ENCODE results near the gene TMEM150B. TPM values are rescaled to one million over a fixed set of nuclear protein-coding genes. Genes with fewer than 3 reads are reported as not detected.

Gene TMEM150B
- total RNA-seq, 3 donors from 2014 or later (not counting 1 experiment from before 2014, with no cell fraction given), result 0.87 to 2.1 TPM; not detected in 1

DNA sequence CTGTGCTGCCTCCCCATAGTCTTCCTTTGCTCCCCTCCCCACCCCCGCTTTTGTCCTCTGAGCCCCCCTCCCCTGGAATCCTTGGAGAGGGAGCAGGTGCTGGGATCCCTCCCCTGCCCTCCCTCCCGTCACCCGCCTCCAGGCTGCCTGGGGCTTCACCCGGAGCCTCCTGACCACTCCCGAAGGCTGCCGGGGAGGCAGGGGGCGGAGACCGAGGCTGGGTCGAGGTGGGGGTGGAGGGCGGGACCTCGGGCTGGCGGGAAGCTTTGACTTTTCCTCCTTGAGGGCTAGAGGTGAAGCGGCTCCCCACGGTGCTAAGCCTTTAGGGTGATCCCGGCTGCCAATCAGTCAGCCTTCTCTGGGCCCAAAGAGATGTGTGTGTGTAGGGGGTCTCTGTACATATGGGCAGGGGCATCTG lies 16.0 kb upstream of the TMEM150B start:
- Mint-ChIP-seq H3K27me3 (ENCODE audit: low read depth in 2 of 2) (peaks cover 0 to 4% of the 10 kb centered on the region in 2 donors), H3K4me1 (peaks cover 18 to 41% of the 10 kb centered on the region in 2 donors), H3K4me3 (peak overlapping the region; percentile 84), H3K36me3 (no peaks in the 10 kb centered on the region), H3K27ac (peak overlapping the region; percentile 96 to 99), H3K9me3 (no peaks in the 10 kb centered on the region)
- no peaks in the 10 kb centered on the region for H3K9me3 ChIP-seq (ENCODE audit: control insufficient read depth, insufficient read depth, low read length)
- peaks cover 31% of the 10 kb centered on the region for H3K4me1 ChIP-seq (ENCODE audit: control insufficient read depth, insufficient read depth, low read length)
- DNase-seq (peak in 1 of 2 donors; percentile 67), ATAC-seq (no peak)
- H3K27me3 ChIP-seq (ENCODE audit: control insufficient read depth, insufficient read depth, low read length), result no peaks in the 10 kb centered on the region
- no peak overlapping the region for H3K4me3 ChIP-seq (ENCODE audit: low read length)
- H3K36me3 ChIP-seq (ENCODE audit: control insufficient read depth, insufficient read depth, low read length), result peaks cover 4% of the 10 kb centered on the region
- H3K27ac ChIP-seq (ENCODE audit: low read length), result no peak overlapping the region
- no peak for TF ChIP-seq CTCF (IDR thresholded peaks at IDR 0.05)
- WGBS (ENCODE audit: insufficient coverage), result 1% methylated on average over 14 of the region's 15 CpGs
- intact Hi-C loops (cut with micrococcal nuclease), result no loop called here

GRCh38 chr19:55340784-55341147 lies 15.6 kb upstream of the TMEM150B start:
- Histone ChIP-seq H3K27me3 (ENCODE audit: control insufficient read depth, insufficient read depth, low read length) (no peaks in the 10 kb centered on the region), H3K4me1 (ENCODE audit: control insufficient read depth, insufficient read depth, low read length) (peaks cover 31% of the 10 kb centered on the region), H3K9me3 (ENCODE audit: control insufficient read depth, insufficient read depth, low read length) (no peaks in the 10 kb centered on the region), H3K36me3 (ENCODE audit: control insufficient read depth, insufficient read depth, low read length) (peaks cover 4% of the 10 kb centered on the region), H3K27ac (ENCODE audit: low read length) (no peak overlapping the region), H3K4me3 (ENCODE audit: low read length) (no peak overlapping the region)
- 5% methylated on average over 21 of the region's 24 CpGs for WGBS (ENCODE audit: insufficient coverage)
- intact Hi-C loops (cut with micrococcal nuclease), result no loop called here
- Mint-ChIP-seq H3K27me3 (ENCODE audit: low read depth in 2 of 2) (peaks cover 0 to 8% of the 10 kb centered on the region in 2 donors), H3K36me3 (no peaks in the 10 kb centered on the region), H3K9me3 (no peaks in the 10 kb centered on the region), H3K27ac (peak overlapping the region; percentile 96 to 99), H3K4me3 (peak overlapping the region; percentile 84), H3K4me1 (peaks cover 18 to 41% of the 10 kb centered on the region in 2 donors)
- no peak for TF ChIP-seq CTCF (IDR thresholded peaks at IDR 0.05)
- no peak for ATAC-seq
- DNase-seq, result peak in 1 of 2 donors; percentile 49

DNA sequence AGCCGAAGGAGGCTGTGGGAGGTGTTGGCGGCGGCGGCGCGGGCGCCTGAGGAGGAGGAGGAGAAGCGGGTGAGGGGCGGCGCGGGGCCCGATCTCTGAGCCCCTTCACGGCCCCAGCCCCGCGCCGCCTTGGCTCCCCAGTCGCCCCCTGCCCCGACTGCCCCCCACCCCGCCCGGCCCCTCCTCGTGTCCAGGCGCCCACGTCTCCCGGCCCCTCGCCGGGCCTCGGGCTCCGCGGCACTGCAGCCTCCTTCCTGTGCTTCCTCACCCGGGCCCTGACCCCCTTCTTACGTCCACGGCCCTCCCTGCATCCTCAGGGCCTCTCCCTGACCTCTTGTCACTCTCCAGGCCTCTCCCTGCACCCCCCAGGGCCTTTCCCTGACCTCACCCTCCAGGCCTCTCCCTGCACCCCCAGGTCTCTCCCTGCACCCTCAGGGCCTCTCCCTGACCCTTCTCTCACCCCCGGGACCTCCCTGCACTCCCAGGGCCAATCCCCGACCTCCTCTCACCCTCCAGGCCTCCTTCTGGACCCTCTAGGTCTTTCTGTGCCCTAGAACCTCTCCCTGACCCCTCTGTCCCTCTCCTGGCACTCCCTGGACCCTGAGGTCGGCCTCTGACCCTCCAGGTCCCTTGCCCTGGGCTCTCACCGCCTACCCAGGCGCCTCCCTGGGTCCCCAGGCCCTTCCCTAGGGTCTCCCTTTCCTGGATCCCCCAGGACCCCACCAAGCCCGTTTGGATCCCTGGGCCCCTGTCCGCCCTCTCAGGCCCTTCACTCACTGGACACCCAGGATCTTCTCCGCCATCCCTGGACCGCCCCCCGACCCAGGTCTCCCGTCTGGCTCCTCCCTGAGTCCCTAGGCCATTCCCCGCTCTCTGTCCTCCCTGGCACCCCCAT lies 15.0 kb upstream of the TMEM150B start:
- Histone ChIP-seq H3K9me3 (ENCODE audit: control insufficient read depth, insufficient read depth, low read length) (no peaks in the 10 kb centered on the region), H3K4me3 (ENCODE audit: low read length) (peak overlapping the region; percentile 57), H3K27me3 (ENCODE audit: control insufficient read depth, insufficient read depth, low read length) (no peaks in the 10 kb centered on the region), H3K4me1 (ENCODE audit: control insufficient read depth, insufficient read depth, low read length) (peaks cover 31% of the 10 kb centered on the region), H3K27ac (ENCODE audit: low read length) (peak overlapping the region; percentile 86), H3K36me3 (ENCODE audit: control insufficient read depth, insufficient read depth, low read length) (peaks cover 4% of the 10 kb centered on the region)
- WGBS (ENCODE audit: insufficient coverage), result 5% methylated on average over 44 of the region's 44 CpGs
- no peaks in the 10 kb centered on the region for H3K36me3 Mint-ChIP-seq
- intact Hi-C loops (cut with micrococcal nuclease), result loop anchor here (1.0 to 2.0 kb wide), 4 partner anchors 39 to 81 kb away; partner anchors contain the start of genes PPP6R1 and RPL28
- H3K27me3 Mint-ChIP-seq (ENCODE audit: low read depth in 2 of 2), result peaks cover 0 to 9% of the 10 kb centered on the region in 2 donors
- no peaks in the 10 kb centered on the region for H3K9me3 Mint-ChIP-seq
- H3K4me1 Mint-ChIP-seq, result peaks cover 18 to 37% of the 10 kb centered on the region in 2 donors
- TF ChIP-seq CTCF (IDR thresholded peaks at IDR 0.05), result no peak
- H3K4me3 Mint-ChIP-seq, result peak overlapping the region; percentile 94
- ATAC-seq (peak in 1 of 3 donors; percentile 1), DNase-seq (peak; percentile 53 to 58)
- peak overlapping the region; percentile 96 to 99 for H3K27ac Mint-ChIP-seq

Data from natural killer cell (primary cell).